Measurements from ENCODE around the gene RAB14.

GRCh38 chr9:121173501-121173900 is 28.2 kb downstream of the RAB14 start:
- TF ChIP-seq, protein P1, sequence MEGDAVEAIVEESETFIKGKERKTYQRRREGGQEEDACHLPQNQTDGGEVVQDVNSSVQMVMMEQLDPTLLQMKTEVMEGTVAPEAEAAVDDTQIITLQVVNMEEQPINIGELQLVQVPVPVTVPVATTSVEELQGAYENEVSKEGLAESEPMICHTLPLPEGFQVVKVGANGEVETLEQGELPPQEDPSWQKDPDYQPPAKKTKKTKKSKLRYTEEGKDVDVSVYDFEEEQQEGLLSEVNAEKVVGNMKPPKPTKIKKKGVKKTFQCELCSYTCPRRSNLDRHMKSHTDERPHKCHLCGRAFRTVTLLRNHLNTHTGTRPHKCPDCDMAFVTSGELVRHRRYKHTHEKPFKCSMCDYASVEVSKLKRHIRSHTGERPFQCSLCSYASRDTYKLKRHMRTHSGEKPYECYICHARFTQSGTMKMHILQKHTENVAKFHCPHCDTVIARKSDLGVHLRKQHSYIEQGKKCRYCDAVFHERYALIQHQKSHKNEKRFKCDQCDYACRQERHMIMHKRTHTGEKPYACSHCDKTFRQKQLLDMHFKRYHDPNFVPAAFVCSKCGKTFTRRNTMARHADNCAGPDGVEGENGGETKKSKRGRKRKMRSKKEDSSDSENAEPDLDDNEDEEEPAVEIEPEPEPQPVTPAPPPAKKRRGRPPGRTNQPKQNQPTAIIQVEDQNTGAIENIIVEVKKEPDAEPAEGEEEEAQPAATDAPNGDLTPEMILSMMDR (tag by site-specific recombination; IDR thresholded peaks at IDR 0.05) = no peak
- TF ChIP-seq ZNF426 (tag by site-specific recombination; IDR thresholded peaks at IDR 0.05) (no peak), ZBTB26 (tag by site-specific recombination; optimal IDR thresholded peaks at IDR 0.05) (no peak), PRDM4 (tag by site-specific recombination; IDR thresholded peaks at IDR 0.05) (no peak), PBX3 (CRISPR knock-in tag; IDR thresholded peaks at IDR 0.05) (no peak), SP2 (tag by site-specific recombination; IDR thresholded peaks at IDR 0.05) (no peak), ZNF274 (IDR thresholded peaks at IDR 0.05; ENCODE audit: low read length) (no peak), ZNF274 (tag by site-specific recombination; IDR thresholded peaks at IDR 0.05; ENCODE audit: borderline replicate concordance) (no peak)
- TF ChIP-seq, protein P2, sequence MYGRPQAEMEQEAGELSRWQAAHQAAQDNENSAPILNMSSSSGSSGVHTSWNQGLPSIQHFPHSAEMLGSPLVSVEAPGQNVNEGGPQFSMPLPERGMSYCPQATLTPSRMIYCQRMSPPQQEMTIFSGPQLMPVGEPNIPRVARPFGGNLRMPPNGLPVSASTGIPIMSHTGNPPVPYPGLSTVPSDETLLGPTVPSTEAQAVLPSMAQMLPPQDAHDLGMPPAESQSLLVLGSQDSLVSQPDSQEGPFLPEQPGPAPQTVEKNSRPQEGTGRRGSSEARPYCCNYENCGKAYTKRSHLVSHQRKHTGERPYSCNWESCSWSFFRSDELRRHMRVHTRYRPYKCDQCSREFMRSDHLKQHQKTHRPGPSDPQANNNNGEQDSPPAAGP (tag by site-specific recombination; IDR thresholded peaks at IDR 0.05) = no peak
- TF ChIP-seq, protein P3, sequence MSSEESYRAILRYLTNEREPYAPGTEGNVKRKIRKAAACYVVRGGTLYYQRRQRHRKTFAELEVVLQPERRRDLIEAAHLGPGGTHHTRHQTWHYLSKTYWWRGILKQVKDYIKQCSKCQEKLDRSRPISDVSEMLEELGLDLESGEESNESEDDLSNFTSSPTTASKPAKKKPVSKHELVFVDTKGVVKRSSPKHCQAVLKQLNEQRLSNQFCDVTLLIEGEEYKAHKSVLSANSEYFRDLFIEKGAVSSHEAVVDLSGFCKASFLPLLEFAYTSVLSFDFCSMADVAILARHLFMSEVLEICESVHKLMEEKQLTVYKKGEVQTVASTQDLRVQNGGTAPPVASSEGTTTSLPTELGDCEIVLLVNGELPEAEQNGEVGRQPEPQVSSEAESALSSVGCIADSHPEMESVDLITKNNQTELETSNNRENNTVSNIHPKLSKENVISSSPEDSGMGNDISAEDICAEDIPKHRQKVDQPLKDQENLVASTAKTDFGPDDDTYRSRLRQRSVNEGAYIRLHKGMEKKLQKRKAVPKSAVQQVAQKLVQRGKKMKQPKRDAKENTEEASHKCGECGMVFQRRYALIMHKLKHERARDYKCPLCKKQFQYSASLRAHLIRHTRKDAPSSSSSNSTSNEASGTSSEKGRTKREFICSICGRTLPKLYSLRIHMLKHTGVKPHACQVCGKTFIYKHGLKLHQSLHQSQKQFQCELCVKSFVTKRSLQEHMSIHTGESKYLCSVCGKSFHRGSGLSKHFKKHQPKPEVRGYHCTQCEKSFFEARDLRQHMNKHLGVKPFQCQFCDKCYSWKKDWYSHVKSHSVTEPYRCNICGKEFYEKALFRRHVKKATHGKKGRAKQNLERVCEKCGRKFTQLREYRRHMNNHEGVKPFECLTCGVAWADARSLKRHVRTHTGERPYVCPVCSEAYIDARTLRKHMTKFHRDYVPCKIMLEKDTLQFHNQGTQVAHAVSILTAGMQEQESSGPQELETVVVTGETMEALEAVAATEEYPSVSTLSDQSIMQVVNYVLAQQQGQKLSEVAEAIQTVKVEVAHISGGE (tag by site-specific recombination; conservative IDR thresholded peaks at IDR 0.05; ENCODE audit: low read depth) = no peak

Data from HEK293 (cell line).